Hematopoietic multipotent progenitor cell treated with erythropoietin and hydrocortisone succinate and interleukin-3 and kit ligand, for 15 days (in vitro differentiated cells): ENCODE results near the gene SMO.
"Not testable (repeated sequence)": the region's sequence is repeated elsewhere in the genome, so short reads cannot be mapped to it uniquely, and the experiment has no call there.

Experiments used
- DNase-seq: peaks from one replicate; pipeline ENCODE4 v3.0.0-alpha.2; 2015; ENCODE audit warnings: low spot score

The SMO gene

DNA sequence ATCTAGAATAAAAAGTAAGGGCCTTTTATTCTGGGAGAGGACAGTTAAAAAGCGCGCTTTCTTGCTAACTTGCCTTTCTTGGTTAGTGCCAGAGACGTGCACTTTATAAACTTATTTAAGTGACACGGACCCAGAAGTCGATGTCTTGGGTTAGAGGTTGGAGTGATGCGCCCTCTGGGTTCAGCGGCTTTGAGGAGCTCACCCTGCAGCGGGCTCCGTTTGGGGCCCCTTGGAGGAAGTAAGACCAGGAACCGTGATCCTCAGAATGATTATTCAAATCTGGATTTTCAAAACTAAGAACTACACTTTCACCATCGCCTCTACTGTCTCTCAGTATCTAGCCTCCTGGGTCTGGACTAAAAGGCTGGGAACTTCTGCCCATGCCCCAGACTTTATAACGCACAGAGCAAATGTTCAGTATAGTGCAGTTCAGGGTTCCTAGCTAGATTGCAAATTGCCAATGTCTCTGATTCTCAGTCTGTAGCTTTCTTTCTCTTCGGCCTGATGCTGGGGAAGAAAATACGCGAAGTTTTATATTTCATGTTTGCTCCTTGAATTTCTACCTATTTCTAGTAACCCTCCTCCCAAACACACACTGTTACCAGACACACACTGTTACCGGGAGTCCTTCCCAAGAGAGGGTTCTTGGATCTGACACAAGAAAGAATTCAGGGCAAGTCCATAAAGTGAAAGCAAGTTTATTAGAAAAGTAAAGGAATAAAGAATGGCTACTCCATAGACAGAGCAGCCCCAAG lies 18.6 kb upstream of the SMO start:
- no peak for DNase-seq

DNA sequence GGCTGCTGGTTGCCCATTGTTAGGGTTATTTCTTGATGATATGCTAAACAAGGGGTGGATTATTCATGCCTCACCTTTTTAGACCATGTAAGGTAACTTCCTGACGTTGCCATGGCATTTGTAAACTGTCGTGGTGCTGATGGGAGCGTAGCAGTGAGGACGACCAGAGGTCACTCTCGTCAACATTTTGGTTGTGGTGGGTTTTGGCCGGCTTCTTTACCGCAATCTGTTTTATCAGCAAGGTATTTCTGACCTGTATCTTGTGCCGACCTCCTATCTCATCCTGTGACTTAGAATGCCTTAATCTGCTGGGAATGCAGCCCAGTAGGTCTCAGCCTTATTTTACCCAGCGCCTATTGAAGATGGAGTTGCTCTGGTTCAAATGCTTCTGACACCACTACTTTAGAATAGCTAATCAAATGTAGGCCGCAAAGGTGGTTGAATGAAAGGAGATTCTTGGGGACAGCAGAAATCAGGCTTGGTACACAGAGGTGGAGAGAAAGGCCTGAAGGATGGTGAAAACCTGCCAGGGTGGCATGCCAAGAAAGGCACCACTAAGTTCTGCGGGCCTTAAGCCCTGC lies 17.9 kb upstream of the SMO start:
- no peak for DNase-seq

DNA sequence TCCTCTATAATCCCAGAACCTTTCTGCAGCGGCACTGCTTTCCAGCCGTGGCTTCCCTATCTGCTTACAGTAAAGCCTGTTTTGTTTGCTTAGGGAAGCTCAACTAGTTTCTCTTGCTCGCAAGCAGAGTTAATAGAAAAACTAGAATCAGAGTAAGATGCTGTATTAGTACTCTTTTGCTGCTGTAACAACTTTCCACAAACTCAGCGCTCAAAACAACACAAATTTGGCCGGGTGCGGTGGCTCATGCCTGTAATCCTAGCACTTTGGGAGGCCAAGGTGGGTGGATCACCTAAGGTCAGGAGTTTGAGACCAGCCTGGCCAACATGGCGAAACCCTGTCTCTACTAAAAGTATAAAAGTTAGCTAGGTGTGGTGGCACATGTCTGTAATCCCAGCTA lies 14.6 kb upstream of the SMO start:
- DNase-seq = not testable (repeated sequence)

DNA sequence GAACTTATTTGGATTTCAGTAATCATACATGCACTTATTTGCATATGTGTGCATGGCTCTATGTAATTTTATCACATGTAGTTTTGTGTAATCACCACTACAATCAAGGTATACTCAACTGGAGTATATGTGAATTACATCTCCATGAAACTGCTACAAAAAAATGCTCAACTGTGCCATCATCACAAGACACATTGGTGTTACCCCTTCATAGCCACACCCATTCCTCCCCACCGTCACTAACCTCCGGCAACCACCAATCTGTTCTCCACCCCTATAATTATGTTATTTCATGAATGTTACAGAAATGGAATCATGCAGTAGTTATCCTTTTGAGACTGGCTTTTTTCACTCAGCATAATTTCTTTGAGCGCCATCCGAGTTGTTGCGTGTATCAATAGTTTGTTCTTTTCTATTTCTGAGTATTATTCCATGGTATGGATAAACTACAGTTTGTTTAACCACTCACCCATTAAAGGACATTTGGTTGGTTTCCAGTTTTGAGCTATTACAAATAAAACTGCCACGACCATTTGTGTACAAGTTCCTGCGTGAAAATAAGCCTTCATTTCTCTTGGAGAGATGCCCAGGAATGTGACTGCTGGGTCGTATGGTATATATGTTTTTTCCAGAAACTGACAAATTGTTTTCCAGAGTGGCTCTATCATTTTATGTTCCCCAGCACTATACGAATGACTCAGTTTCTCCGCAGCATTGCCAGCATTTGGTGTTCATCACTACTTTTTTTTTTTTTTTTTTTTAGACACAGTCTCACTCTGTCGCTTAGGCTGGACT lies 11.3 kb upstream of the SMO start:
- DNase-seq = no peak

DNA sequence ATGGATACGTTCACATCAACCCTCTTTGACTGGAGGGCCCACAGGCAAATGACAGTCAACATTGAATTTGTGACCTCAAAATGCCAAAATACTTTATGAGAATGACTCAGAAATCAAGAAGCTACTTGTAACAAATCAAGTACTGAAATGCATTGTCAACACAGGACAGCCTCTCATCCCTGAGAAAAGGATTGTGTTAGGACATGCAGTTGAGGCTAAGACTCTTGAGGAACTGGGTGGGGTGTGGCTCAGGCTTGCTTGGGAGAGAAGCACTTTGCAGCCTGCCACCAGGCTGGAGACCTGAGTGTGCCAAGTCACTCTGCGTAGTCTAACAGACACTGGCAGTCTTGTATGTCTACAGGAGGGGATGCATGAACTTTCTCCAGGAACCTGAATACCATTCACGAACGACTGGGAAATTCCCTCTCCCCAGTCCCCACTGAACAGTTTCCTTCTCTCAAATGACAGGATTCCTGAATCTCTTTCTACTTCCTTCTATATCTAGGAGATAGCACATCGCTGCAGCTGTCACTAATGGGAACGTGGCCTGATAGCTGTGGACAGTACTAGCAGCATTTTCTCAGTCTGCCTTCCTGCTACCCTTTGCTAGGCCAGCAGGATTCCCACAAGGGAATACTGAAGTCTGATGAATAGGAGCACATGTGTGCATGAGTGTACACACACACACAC lies 3.3 kb upstream of the SMO start:
- DNase-seq = no peak

DNA sequence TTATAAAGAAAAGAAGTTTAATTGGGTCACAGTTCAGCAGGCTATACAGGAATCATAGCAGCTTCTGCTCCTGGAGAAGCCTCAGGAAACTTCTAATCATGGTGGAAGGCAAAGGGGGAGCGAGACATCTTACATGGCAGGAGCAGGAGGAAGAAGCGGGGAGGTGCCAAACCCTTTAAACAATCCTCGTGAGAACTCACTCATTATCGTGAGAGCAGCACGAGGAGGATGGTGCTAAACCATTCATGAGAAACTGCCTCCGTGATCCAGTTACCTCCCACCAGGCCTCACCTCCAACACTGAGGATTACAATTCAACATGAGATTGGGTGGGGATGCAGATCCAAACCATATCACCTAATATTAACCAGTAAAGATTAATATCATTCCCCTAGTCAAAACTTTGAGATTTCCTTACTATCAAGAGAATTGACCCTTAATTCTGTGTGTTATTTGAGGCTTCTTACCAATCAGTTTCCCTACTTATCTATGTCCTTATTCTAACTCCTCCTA lies 1.6 kb upstream of the SMO start:
- no peak for DNase-seq

DNA sequence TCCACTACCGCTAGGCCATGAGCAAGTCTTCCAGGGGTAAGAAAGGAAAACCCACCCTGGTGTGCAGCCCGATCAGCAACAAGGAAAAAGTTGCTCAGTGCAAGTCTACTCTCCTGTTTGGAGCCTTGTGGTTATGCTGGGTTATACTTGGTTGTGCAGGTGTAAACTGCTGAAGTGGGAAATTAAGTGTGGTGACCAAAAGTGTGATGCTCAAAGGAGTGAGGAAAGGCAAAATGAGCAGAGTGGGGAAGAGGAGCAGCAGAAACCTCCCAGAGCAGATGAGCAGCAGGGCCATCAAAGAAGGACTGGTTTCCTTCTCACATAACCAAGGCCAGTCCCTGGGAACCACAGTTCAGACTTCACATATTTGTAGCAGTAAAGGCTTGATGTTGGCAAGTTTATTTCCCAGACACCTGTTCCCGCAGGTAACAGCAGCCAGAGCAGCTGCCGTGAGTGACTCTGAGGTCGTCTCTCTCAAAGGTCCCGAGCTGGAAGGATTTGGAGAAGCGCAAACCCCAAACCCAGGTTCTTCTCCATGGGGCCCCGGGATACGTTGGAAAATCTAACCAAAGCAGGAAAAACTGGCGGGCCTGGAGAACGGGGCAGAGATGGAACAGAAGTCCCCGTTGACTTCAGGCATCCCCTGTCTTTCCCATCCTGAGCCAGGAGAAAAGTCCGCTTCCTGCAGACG lies 607 bp upstream of the SMO start:
- DNase-seq = no peak

DNA sequence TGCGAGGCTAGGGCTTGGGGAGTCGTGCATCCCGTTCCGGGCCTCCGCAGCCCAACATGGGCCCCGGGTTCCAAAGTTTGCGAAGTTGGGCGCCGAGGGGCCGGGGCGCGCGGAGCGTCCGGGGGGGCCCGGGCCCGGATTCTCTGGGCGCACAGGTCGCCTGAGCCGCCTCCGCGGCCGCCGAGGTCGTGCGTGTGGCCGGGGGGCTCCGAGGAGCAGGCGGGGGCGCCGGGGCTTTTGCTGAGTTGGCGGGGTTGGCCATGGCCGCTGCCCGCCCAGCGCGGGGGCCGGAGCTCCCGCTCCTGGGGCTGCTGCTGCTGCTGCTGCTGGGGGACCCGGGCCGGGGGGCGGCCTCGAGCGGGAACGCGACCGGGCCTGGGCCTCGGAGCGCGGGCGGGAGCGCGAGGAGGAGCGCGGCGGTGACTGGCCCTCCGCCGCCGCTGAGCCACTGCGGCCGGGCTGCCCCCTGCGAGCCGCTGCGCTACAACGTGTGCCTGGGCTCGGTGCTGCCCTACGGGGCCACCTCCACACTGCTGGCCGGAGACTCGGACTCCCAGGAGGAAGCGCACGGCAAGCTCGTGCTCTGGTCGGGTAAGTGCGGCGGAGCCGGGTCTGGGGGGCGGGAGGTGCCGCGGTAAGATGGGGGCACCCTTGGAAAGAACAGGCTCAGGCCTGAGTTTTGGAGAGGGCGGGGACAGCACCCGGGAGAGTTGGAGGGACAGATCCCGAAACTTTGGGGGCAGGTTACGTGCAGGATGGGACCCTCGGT lies 643 bp downstream of the SMO start:
- no peak for DNase-seq

DNA sequence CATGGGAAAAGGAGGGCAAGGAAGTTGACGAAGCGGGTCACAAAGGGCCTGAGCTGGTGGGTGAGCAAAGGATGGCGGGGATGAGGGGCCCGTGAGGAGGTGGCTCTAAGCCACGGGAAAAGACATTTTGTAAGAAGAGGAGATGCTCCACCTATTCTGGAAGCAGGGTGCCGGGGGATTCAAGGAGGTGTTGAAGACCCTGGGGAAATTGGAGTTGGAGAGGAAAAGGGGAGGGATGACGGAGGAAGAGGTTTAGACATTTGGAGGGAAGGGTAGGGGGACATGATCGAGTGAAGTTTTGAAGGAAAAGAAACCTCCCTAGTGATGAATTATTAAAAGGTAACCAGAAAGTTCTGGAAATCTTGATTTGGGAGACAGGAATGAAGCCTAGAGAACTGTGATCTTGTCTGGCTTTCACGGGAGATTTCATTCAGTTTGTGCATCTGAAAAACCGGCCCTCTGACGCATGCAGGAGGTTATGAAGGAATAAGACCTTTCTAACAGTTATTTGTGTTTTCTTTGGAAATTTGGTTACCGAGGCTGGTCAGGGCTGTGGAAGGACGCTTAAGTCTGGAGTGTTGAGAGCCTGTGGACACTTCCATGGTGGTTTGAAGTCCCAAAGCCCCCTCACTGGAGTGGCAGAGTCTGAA lies 1.4 kb downstream of the SMO start:
- no peak for DNase-seq

DNA sequence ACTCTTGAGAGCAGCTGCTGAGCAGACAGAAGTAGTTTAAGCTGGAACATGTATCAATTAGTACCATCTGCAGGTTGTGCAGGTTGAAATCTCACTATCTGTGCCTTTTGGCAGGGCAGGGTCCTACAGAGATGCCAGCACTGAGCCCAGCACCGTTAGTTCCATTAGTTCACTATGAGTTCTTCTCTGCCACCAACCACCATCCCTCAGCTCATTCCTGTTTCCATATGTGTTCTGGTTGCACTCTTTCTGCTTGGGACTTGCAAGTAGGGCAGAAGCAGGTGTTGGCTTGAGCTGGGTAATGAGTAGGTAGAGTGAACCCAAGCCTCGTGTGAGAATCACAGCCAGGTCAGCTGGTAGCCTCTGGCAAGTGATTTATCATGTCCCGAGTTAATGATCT lies 2.8 kb downstream of the SMO start:
- no peak for DNase-seq

DNA sequence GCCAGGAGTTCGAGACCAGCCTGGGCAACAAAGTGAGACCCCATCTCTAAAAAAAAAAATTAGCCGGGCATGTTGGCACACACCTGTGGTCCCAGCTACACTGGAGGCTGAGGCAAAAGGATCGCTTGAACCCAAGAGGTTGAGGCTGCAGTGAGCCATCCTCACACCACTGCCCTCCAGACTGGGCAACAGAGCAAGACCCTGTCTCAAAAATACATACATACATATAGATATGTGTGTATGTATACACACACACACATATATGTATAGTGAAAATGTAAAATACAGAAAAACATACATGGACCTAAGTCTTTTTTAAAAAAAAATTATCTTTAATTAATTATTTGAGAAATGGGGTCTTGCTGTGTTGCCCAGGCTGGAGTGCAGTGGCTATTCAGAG lies 5.5 kb downstream of the SMO start:
- no peak for DNase-seq

DNA sequence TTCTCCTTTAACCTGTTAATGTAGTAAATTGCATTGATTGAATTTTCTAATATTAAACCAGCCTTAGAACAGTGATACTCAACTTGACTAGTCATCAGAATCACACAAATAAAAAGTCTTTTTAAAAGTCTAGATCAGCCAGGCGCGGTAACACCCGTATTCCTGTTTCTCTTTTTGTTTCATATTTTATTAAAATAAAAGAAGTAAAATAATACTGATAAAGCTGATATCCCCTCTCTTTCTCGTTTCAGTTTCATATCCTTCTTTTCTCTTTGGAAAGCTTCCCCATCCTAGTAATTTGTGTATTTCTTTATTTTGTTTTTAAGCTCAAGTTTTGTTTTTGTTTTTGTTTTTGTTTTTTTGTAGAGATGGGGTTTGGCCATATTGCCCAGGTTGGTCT lies 9.3 kb downstream of the SMO start:
- no peak for DNase-seq

DNA sequence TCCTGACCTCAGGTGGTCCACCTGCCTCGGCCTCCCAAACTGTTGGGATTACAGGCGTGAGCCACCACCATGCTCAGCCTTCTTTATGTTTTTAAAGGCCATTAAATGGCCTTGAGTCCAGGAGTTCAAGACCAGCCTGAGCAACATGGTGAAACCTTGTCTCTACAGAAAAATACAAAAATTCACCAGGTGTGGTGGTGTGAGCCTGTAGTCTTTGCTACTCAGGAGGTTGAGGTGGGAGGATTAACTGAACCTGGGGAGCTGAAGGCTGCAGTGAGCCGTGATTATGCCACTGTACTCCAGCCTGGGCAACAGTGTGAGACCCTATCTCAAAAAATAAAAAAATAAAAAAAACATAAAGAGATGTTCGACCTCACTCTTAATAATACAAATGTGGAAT lies 11.0 kb downstream of the SMO start:
- DNase-seq = no peak

DNA sequence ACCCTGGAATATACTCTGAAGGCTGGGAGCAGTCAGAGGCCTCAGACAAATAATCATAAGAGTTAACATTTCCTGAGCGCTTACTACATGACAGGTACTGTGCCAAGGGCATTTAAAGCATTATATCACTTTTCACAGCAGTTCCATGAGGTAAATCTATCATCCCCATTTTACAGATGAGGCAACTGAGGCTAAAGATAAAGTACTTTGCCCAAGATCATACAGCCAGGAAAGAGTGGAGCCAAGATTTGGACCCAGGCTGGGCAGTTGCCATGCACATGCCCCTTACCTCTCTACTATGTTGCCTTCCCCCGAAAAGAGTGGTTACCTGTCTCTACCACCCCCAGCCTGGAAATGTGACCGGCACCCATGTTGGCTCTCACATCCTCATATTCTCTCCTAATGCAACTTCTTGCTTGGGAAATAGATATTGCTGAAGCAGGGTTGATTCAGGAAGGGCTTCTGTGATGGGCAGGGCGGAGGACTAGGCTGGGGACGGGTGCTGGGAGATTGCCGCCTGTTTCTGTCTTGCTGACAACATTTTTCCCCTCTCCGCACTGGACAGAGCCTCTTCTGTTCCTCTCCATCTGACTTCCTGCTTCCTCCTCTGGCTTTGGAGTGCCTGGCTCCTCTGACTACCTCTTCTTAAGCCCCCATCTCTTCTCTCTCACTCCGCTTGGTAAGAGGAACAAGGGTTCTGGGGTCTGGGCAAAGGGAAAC lies 13.8 kb downstream of the SMO start:
- DNase-seq = no peak

DNA sequence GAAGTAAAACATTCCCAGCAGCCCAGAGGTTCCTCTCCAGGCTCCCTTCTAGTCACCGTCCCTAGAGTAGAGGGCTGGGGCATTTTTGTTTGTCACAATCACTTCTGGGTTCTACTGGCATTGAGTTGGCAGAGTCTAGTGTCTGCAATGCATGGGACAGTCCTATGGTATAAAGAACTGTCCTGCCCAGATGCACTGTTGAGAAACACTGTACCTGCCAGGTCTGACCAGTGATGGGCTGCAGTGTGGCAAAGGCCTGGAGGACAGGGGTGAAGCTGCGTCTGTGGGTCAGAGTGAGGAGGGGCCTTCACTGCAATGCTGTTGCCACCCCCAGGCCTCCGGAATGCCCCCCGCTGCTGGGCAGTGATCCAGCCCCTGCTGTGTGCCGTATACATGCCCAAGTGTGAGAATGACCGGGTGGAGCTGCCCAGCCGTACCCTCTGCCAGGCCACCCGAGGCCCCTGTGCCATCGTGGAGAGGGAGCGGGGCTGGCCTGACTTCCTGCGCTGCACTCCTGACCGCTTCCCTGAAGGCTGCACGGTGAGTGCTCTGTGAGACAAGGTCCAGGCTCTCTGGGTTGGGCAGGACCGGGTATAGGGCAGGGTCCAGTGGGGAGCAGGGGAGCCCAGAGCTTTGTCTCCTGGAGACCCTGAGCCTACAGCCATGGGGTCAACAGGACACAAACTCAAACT lies 14.8 kb downstream of the SMO start:
- no peak for DNase-seq

DNA sequence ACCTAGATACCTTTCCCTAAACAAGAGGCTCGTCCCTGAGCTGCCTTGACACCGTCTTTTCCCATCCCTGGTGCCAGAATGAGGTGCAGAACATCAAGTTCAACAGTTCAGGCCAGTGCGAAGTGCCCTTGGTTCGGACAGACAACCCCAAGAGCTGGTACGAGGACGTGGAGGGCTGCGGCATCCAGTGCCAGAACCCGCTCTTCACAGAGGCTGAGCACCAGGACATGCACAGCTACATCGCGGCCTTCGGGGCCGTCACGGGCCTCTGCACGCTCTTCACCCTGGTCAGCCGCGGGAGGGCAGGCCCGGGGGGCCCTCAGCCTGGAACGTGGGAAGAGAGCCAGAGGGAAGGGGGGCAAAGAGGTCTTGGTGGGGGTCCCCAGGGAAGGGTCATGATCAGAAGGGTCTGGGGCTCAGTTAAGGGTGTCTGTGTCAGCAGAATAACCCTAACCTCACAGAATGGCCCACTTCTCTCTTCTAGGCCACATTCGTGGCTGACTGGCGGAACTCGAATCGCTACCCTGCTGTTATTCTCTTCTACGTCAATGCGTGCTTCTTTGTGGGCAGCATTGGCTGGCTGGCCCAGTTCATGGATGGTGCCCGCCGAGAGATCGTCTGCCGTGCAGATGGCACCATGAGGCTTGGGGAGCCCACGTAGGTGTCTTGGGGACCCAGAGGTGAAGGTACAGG lies 16.8 kb downstream of the SMO start:
- no peak for DNase-seq

DNA sequence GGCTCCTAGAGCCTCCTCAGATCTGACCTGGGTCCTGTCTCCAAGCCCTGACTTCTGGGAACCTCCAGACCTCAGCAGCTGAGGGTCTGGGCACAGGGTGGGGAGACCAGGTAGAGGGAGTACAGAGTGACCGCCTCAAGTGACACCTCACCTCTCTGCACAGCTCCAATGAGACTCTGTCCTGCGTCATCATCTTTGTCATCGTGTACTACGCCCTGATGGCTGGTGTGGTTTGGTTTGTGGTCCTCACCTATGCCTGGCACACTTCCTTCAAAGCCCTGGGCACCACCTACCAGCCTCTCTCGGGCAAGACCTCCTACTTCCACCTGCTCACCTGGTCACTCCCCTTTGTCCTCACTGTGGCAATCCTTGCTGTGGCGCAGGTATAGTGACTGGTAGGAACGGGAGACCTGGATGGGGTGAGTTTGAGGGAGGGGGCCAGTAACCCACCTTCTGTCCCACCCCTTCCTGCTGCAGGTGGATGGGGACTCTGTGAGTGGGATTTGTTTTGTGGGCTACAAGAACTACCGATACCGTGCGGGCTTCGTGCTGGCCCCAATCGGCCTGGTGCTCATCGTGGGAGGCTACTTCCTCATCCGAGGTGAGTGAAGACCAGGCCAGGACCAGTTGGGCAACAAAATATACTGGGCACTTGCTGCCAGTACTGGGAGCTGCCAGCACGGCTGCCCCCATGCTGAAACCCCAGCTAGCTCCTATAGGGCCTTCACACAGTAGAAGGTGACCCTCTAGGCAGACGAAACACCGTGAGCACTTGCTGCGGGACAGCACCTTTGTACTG lies 17.8 kb downstream of the SMO start:
- DNase-seq = no peak

DNA sequence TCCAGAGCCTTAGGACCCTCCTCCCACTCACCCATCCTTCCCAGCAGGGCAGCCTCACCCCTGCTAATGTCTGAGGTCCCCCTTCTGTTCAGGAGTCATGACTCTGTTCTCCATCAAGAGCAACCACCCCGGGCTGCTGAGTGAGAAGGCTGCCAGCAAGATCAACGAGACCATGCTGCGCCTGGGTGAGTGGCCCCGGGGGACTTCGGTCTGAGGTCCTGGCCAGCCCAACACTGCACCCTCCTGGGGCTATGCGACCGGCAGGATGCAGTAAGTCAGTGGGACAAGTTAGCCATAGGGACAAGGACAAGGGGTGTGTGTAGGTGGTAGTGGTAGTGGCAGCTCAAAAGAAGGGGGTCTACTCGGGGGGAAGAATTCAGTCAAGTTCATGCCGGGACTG lies 20.2 kb downstream of the SMO start:
- no peak for DNase-seq
